ENCODE measurements around the gene ALK. TPM values are rescaled to one million over a fixed set of nuclear protein-coding genes. Genes with fewer than 3 reads are reported as not detected.
A peak's percentile ranks its signal among the peaks of the same experiment; 100 is the strongest.

ALK gene
- total and polyA plus RNA-seq, 10 of the 15 experiments (the other 5 are each of a cell fraction or from before 2014, with no cell fraction given): 0.11 TPM; not detected in 9

- Histone ChIP-seq H3K9ac (ENCODE audit: control insufficient read depth, insufficient read depth, low read length) (no peak overlapping the region), H4K20me1 (ENCODE audit: control insufficient read depth, insufficient read depth) (no peaks in the 10 kb centered on the region), H3K27me3 (replicated peaks in 1 of 2; ENCODE audit: control insufficient read depth in 2 of 2, insufficient read depth in 2 of 2, low read length in 1 of 2) (no peaks in the 10 kb centered on the region), H3K36me3 (ENCODE audit: control insufficient read depth in 2 of 2, insufficient read depth in 2 of 2, low read length in 1 of 2) (no peaks in the 10 kb centered on the region), H3K4me3 (no peak overlapping the region), H3K9me3 (replicated peaks; ENCODE audit: control insufficient read depth, insufficient read depth, low read length) (no peaks in the 10 kb centered on the region), H3K4me2 (ENCODE audit: control insufficient read depth, insufficient read depth) (0 out of 2 replicates have a peak overlapping the region, but pooled peaks have one; percentile 28), H3K4me1 (ENCODE audit: control insufficient read depth, insufficient read depth, low read length) (peaks cover 13% of the 10 kb centered on the region), H3K79me2 (ENCODE audit: control insufficient read depth, insufficient read depth, low read length) (no peaks in the 10 kb centered on the region), H3K27ac (ENCODE audit: control insufficient read depth, insufficient read depth) (no peak overlapping the region), H2AFZ (ENCODE audit: control insufficient read depth, low read depth, low read length) (no peak overlapping the region)
- POLR2A ChIA-PET: interaction anchor here (0.6 kb wide), 1 partner anchor 249 kb away, joined by 4 read pairs; no protein-coding TSS in a partner anchor
- BruUV-seq (replicated peaks): no TSS peak
- RAD21 ChIA-PET (ENCODE audit: unreplicated experiment): no interaction called here
- DNase-seq (ENCODE audit: low read depth, low spot score): no peak
- ATAC-seq: peak; percentile 41
- in situ Hi-C loops (cut with MboI) (no loop called here), intact Hi-C loops (cut with micrococcal nuclease; ENCODE audit: unreplicated experiment) (no loop called here)
- FAIRE-seq: peak; percentile 44
- WGBS (ENCODE audit: insufficient coverage, insufficient replicate concordance, low lambda C conversion rate, missing lambda C conversion rate): under 1% methylated on average over 6 of the region's 6 CpGs
- SMC1A ChIA-PET (ENCODE audit: uncharacterized antibody, unreplicated experiment): interaction anchor here (1.2 kb wide), 1 partner anchor 34 kb away, joined by 6 read pairs; no protein-coding TSS in a partner anchor
- no peak for TF ChIP-seq ETV6 (conservative IDR thresholded peaks at IDR 0.05 in 1 of 2, IDR thresholded peaks at IDR 0.05 in 1 of 2; ENCODE audit: borderline replicate concordance in 1 of 2, low read depth in 1 of 2)
- peak; percentile 54; the same call in 1 of the 3 replicates for TF ChIP-seq POU2F2 (IDR thresholded peaks at IDR 0.05; ENCODE audit: borderline replicate concordance, low read depth, low read length)
- CTCF ChIA-PET: no interaction called here
Observed at GRCh38 chr2:29241955-29242565, 679.3 kb downstream of the ALK start.

- POLR2A ChIA-PET: interaction anchor here (0.6 kb wide), 1 partner anchor 248 kb away, joined by 4 read pairs; no protein-coding TSS in a partner anchor
- Histone ChIP-seq H3K4me3 (no peak overlapping the region), H3K79me2 (ENCODE audit: control insufficient read depth, insufficient read depth, low read length) (no peaks in the 10 kb centered on the region), H3K9ac (ENCODE audit: control insufficient read depth, insufficient read depth, low read length) (no peak overlapping the region), H3K36me3 (ENCODE audit: control insufficient read depth in 2 of 2, insufficient read depth in 2 of 2, low read length in 1 of 2) (no peaks in the 10 kb centered on the region), H3K4me2 (ENCODE audit: control insufficient read depth, insufficient read depth) (no peak overlapping the region), H3K27ac (ENCODE audit: control insufficient read depth, insufficient read depth) (no peak overlapping the region), H3K9me3 (replicated peaks; ENCODE audit: control insufficient read depth, insufficient read depth, low read length) (no peaks in the 10 kb centered on the region), H2AFZ (ENCODE audit: control insufficient read depth, low read depth, low read length) (no peak overlapping the region), H3K4me1 (ENCODE audit: control insufficient read depth, insufficient read depth, low read length) (peaks cover 13% of the 10 kb centered on the region), H3K27me3 (replicated peaks in 1 of 2; ENCODE audit: control insufficient read depth in 2 of 2, insufficient read depth in 2 of 2, low read length in 1 of 2) (no peaks in the 10 kb centered on the region), H4K20me1 (ENCODE audit: control insufficient read depth, insufficient read depth) (no peaks in the 10 kb centered on the region)
- in situ Hi-C loops (cut with MboI): no loop called here
- BruUV-seq (replicated peaks): no TSS peak
- DNase-seq (ENCODE audit: low read depth, low spot score) (no peak), FAIRE-seq (no peak), ATAC-seq (no peak)
- 31% methylated on average over 4 of the region's 4 CpGs for WGBS (ENCODE audit: insufficient coverage, insufficient replicate concordance, low lambda C conversion rate, missing lambda C conversion rate)
- SMC1A ChIA-PET (ENCODE audit: uncharacterized antibody, unreplicated experiment): interaction anchor here (1.0 to 1.2 kb wide), 2 partner anchors 33 to 421 kb away, joined by 5 to 6 read pairs; no protein-coding TSS in a partner anchor
- CTCF ChIA-PET: no interaction called here
- RAD21 ChIA-PET (ENCODE audit: unreplicated experiment): no interaction called here
- intact Hi-C loops (cut with micrococcal nuclease; ENCODE audit: unreplicated experiment): no loop called here
- TF ChIP-seq CBFB (IDR thresholded peaks at IDR 0.05; ENCODE audit: low read depth) (no peak), IKZF1 (conservative IDR thresholded peaks at IDR 0.05) (no peak), RAD21 (IDR thresholded peaks at IDR 0.05; ENCODE audit: insufficient read depth, low read depth, low read length) (no peak), ZBED1 (IDR thresholded peaks at IDR 0.05; ENCODE audit: borderline replicate concordance) (no peak), ATF7 (IDR thresholded peaks at IDR 0.05; ENCODE audit: low read depth) (no peak), CREB1 (IDR thresholded peaks at IDR 0.05; ENCODE audit: low read depth) (no peak), NFIC (IDR thresholded peaks at IDR 0.05; ENCODE audit: low read depth, low read length) (no peak), E2F8 (IDR thresholded peaks at IDR 0.05; ENCODE audit: low read depth, partially characterized antibody) (no peak), SMARCA5 (IDR thresholded peaks at IDR 0.05) (no peak), JUNB (IDR thresholded peaks at IDR 0.05) (no peak)
Observed at GRCh38 chr2:29241341-29241740, 680.0 kb downstream of the ALK start.

Measured in GM12878 (cell line).